ENCODE measurements around the gene CENPB.
"Not testable (repeated sequence)": the region's sequence is repeated elsewhere in the genome, so short reads cannot be mapped to it uniquely, and the experiment has no call there.

The CENPB gene

GRCh38 chr20:3786665-3787323, at the start of gene CENPB:
Gene CENPB, minus strand, starts transcription at chr20:3786740. Its CDS starts 257 bp downstream, at chr20:3786483.
- DNase-seq: peak; percentile 96

GRCh38 chr20:3836132-3836531, 49.6 kb upstream of the CENPB start:
- DNase-seq: no peak

- DNase-seq: not testable (repeated sequence)
Measured at GRCh38 chr20:3829891-3830290, 43.4 kb upstream of the CENPB start.

GRCh38 chr20:3828798-3829197, 42.3 kb upstream of the CENPB start:
- DNase-seq: no peak

GRCh38 chr20:3826420-3826819, 39.9 kb upstream of the CENPB start:
- DNase-seq: no peak

- peak; percentile 10 for DNase-seq
Measured at GRCh38 chr20:3825526-3825925, 39.0 kb upstream of the CENPB start.

- DNase-seq: no peak
Measured at GRCh38 chr20:3823881-3824280, 37.3 kb upstream of the CENPB start.

GRCh38 chr20:3821996-3822395, 35.5 kb upstream of the CENPB start:
- no peak for DNase-seq

- no peak for DNase-seq
Measured at GRCh38 chr20:3820901-3821727, 34.6 kb upstream of the CENPB start.

GRCh38 chr20:3820048-3820900, 33.7 kb upstream of the CENPB start, which contains the start of gene AP5S1:
Gene AP5S1, plus strand, starts transcription at chr20:3820547. Its CDS starts 1,571 bp downstream, at chr20:3822118.
- peak; percentile 98 for DNase-seq

GRCh38 chr20:3819411-3820047, 33.0 kb upstream of the CENPB start:
- DNase-seq: no peak

GRCh38 chr20:3818155-3819151, 31.9 kb upstream of the CENPB start:
- peak; percentile 94 for DNase-seq

- DNase-seq: no peak
Measured at GRCh38 chr20:3815703-3816315, 29.3 kb upstream of the CENPB start.

GRCh38 chr20:3814928-3815495, 28.5 kb upstream of the CENPB start:
- DNase-seq: no peak

GRCh38 chr20:3813848-3814581, 27.5 kb upstream of the CENPB start:
- no peak for DNase-seq

GRCh38 chr20:3812975-3813847, 26.7 kb upstream of the CENPB start:
- no peak for DNase-seq

- DNase-seq: no peak
Measured at GRCh38 chr20:3812259-3812681, 25.7 kb upstream of the CENPB start.

- peak; percentile 99 for DNase-seq
Measured at GRCh38 chr20:3811467-3812258, 25.1 kb upstream of the CENPB start.

Data from NCI-H69 (cell line).